ENCODE measurements around the gene GNA12.

GNA12 gene

DNA sequence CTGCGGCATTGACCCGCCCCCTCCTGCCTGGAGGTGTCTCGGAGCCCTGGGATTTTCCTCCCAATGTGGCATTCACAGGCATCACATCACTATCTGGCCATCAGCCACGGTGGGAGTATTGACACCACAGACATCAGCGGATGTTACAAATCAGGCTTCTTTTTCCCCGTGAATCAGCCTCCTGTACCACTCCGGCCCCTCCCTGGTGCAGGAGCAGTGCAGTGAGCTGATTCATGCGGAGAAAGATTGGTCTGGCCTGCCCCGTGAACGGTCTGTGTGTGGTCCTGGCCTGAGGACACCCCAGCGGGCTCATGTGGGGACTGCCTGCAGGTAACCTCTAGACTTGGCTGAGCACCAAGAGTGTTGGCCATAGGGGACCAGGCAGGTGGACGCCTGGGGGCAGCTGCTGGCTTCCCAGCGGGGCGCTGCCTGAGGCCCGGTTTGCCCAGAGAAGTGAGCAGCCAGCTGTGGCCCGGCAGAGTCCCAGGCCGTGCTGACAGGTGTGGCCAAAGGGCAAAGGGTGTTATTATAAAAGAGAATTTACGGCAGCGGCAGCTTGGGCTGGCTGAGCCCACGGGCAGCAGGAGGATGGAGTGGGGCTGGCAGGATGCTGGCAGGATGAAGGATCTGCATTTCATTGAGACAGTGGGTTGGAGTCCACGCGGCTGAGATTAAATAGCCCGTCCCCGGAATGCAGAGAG is 32.1 kb upstream of the GNA12 start:
- no peak overlapping the region for H3K4me3 ChIP-seq (ENCODE audit: low read length)
- TF ChIP-seq, protein P1, sequence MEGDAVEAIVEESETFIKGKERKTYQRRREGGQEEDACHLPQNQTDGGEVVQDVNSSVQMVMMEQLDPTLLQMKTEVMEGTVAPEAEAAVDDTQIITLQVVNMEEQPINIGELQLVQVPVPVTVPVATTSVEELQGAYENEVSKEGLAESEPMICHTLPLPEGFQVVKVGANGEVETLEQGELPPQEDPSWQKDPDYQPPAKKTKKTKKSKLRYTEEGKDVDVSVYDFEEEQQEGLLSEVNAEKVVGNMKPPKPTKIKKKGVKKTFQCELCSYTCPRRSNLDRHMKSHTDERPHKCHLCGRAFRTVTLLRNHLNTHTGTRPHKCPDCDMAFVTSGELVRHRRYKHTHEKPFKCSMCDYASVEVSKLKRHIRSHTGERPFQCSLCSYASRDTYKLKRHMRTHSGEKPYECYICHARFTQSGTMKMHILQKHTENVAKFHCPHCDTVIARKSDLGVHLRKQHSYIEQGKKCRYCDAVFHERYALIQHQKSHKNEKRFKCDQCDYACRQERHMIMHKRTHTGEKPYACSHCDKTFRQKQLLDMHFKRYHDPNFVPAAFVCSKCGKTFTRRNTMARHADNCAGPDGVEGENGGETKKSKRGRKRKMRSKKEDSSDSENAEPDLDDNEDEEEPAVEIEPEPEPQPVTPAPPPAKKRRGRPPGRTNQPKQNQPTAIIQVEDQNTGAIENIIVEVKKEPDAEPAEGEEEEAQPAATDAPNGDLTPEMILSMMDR (IDR thresholded peaks at IDR 0.05; ENCODE audit: insufficient read depth, low read depth, low read length, missing control alignments) = no peak
- DNase-seq (ENCODE audit: low read depth) = peak; percentile 93

DNA sequence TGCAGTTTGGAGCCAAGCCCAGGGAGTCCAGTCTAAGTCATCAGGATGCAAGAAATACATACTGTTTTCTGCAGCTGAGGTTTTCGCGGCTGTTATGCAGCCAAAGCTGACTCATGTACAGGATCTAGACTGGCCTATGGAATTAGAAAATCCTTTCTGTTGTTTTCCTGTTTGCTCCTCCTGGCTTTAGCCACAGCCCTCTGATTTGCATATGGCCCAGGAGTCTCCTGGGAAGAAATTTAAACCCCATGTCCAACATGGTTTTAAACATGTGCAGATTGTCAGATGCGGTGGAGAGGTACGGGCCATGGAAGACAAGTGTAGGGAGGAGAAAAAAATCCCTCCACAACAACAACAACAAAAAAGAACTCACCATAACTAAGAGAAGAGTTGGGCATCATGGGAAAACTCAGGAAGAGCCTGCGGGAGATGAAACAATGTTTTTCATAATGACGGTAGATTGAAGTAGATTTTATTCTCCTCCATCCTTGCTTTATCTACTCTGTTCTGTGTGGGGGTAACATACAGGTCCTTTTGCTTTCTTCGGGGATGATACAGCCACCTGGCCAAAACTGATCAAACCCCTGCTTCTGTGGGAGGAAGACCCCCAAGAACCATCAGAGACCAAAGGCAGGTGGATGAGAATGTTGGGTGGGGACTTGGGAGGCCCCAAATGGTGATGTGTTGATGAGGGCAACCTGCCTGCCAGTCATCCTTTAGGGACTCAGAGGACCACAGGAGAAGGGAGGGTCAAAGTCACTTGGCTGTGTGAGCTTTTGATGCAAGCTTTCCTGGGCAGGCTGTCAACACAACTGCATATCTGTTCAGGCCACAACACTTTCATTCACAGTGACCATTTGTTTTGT is 29.8 kb upstream of the GNA12 start:
- peak; percentile 95 for DNase-seq (ENCODE audit: low read depth)
- no peak overlapping the region for H3K4me3 ChIP-seq (ENCODE audit: low read length)

DNA sequence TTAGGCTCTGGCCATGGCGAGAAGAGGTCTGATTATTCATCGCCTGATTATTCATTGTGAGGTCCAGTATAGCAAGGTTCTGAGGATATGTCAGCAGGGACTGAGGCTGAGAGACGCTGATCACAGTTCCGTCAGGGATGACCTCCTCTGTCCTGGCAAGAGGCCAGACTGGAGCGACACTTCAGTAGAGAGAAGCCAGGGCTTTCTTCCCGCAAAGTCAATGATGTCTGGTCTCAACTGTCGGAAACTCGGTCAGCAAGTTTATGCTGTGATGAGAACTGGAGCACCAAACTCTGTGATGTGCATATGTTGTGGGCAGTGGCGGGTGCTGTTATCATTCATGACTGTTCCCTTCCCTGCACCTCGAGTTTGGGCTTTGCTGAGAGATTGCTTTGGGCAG is 29.0 kb upstream of the GNA12 start:
- TF ChIP-seq, protein P1 (IDR thresholded peaks at IDR 0.05; ENCODE audit: insufficient read depth, low read depth, low read length, missing control alignments) = no peak
- no peak for DNase-seq (ENCODE audit: low read depth)
- no peak overlapping the region for H3K4me3 ChIP-seq (ENCODE audit: low read length)

More for the DNA sequence above, 29.8 kb upstream of the GNA12 start:
- TF ChIP-seq, protein P1 (IDR thresholded peaks at IDR 0.05; ENCODE audit: insufficient read depth, low read depth, low read length, missing control alignments) = no peak

DNA sequence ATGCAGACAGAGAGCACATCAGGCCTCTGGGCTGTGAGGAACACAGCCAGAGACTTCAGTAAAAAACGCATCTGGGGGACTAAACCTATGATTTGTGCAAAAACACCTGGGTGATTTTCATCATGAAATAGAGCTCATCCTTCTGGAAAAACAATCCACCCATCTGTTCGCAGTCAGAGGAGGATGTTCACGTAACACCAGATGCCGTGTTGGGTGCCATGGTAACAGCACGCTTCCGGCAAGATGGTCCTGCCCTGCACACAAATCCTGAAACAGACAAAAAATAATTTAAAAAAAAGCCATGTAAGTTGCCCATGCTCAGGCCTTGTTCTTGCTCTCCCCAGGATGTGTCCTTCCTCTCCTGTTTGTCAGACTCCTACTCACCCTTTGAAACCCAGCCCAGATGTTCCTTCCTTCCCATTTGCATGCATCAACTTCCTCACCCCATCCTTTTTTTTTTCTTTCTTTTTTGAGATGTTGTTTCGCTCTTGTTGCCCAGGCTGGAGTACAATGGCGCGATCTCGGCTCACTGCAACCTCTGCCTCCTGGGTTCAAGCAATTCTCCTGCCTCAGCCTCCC is 28.3 kb upstream of the GNA12 start:
- no peak for DNase-seq (ENCODE audit: low read depth)
- TF ChIP-seq, protein P1 (IDR thresholded peaks at IDR 0.05; ENCODE audit: insufficient read depth, low read depth, low read length, missing control alignments) = no peak
- H3K4me3 ChIP-seq (ENCODE audit: low read length) = no peak overlapping the region

GRCh38 chr7:2870471-2870931 is 26.4 kb upstream of the GNA12 start:
- TF ChIP-seq, protein P1 (IDR thresholded peaks at IDR 0.05; ENCODE audit: insufficient read depth, low read depth, low read length, missing control alignments) = no peak
- no peak overlapping the region for H3K4me3 ChIP-seq (ENCODE audit: low read length)
- DNase-seq (ENCODE audit: low read depth) = peak; percentile 75

GRCh38 chr7:2869981-2870380 is 25.9 kb upstream of the GNA12 start:
- TF ChIP-seq, protein P1 (IDR thresholded peaks at IDR 0.05; ENCODE audit: insufficient read depth, low read depth, low read length, missing control alignments) = no peak
- H3K4me3 ChIP-seq (ENCODE audit: low read length) = no peak overlapping the region
- DNase-seq (ENCODE audit: low read depth) = no peak

Data from epithelial cell of esophagus (primary cell).